GM19397 (cell line): ENCODE results near the gene UBE2L3.
A peak's percentile ranks its signal among the peaks of the same experiment; 100 is the strongest.
"Not testable (repeated sequence)": the region's sequence is repeated elsewhere in the genome, so short reads cannot be mapped to it uniquely, and the experiment has no call there.

Experiments
- ATAC-seq: cut with Tn5 transposase; IDR thresholded peaks from one replicate; pipeline ENCODE4 v1.9.1; 2021; ENCODE audit warnings: mild to moderate bottlenecking, moderate library complexity; ENCODE audit not compliant: unreplicated experiment

The UBE2L3 gene

GRCh38 chr22:21626073-21626734 is 58.7 kb downstream of the UBE2L3 start:
- no peak for ATAC-seq

DNA sequence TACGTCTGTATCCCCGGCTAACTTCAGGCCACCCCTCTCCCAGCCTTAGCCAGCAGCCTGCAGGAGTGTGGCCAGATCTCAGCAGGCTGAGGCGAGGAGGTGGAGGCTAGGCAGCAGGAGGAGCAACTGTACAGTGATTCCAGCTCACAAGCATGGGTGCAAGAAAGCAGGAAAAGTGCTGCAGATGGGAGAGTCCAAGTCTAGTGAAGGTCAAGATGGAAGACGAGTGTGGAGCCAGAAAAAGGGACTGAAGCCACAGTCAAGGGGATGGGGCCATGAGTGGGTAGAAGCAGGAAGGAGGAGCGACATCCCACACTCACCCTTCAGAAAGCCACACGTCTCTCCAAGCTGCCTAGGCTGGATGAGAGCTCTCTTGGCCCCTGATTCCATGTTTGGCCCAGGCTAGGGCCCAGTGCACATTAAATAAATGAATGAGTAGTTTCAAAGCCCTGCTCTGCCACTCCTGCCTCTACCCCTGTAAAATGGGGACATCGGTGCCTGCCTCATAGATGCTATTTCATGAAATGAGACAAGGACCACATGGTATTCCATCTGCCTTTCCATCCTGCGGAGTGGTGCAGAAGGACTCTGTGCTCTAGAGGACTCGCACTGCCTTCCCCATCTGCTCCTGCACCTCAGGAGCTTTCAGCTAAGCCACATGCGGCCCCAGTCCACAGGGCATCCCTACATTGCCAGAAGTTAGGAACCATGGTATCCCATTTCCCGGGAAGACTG is 59.4 kb downstream of the UBE2L3 start:
- no peak for ATAC-seq

DNA sequence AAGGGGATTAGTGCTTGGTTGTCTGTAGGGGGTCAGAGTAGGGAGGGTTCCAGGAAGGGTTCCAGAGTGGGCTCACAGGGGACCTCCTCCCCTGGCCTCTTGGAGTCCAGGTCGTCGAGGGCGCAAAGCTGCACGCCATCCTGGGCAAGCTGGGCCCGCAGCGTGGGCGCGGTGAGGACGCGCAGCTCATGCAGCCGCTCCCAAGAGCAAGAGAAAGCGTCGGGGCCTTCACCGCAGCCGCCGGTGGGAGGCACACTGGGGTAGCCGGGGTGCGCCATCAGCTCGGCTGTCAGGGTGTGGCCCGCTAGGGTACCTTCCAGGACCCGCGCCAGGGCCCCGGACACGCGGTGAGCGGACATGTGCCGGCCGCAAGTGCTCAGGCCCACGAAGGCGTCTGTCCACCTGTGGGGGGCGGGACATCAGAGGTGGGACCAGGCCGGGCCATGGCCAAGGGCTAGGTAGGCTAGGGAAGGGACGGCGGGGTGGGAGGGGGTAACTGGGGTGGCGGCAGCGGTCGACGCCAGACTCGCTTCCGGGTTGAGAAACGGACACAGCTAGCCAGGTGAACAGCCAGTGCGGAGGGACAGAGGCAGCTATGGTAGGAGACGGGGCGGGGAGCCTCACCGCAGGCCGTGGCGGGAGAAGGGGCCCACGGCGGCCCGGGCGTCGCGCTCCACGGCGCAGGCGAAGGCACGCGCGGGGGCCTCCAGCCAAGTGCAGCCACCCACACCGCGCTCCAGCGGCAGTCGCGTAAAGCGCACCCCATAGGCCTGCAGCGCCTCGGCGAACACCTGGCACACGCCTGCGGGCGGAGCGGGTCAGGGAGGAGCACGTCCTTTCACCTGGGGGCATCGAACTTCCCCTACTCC is 61.1 kb downstream of the UBE2L3 start:
- no peak for ATAC-seq

DNA sequence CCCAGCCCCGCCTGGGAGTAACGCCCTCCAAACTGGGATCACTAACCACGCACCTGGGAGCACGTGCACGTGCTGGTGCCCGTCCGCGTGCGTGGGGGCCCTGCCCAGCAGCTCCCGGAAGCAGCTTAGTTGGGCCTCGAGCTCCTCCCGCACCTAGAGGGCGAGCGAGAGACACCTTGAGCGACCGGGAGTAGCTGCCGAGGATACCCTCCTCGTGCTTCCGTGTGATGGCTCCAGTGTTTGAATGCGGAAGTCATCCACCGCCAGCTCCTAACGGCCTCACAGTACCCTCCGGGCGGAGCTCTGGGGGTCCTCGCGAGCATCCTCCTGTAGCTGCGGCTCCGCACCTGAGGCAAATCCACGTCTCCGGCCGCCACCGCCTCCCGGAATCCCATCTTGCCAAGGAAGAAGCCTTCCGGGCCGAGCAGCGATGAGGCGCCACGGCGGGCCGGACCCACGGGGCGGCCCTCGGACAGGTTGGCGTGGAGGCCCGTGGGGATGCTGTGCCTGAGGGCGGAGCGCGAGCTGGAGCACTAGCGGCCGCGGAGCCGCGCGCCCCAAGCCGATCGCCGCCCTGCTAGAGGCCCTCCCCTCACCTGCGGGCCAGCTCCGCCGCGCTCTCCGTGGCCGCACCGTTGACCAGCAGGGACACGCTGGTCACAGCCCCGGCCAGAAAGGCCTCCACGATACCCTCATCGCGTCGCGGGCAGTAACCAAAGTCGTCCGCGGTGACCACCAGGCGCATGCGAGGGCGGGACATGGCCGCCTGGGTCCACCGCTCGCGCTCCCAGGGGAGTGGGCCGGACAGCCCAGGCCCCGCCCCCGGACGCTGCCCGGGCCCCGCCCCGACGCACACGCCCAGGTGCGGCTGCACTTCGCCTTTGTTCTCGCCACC is 62.0 kb downstream of the UBE2L3 start, which contains the start of gene YDJC:
Gene YDJC, minus strand, starts transcription at position 768 of the 895 bp plus-strand sequence. Its CDS starts 8 bp downstream, at position 760.
- ATAC-seq, result peak; percentile 76

DNA sequence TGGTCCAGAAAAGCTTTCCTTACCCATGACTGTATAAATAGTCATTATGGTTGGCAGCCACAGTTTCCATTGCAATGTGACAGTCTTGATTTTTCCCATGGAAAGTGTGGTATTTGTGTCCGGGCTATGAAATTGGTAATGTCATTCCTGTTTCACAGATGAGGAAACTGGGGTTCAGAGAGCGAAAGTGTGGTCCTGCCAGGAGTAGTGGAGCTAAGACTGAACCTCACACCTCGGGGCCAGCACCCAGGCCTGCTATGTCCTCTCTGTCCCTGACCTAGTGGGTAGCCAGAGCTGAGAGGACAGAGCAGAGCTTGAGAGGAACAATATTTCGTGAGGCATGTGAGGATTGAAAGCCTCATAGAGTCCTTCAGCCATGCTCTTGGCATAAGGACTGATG is 63.5 kb downstream of the UBE2L3 start:
- ATAC-seq, result no peak

DNA sequence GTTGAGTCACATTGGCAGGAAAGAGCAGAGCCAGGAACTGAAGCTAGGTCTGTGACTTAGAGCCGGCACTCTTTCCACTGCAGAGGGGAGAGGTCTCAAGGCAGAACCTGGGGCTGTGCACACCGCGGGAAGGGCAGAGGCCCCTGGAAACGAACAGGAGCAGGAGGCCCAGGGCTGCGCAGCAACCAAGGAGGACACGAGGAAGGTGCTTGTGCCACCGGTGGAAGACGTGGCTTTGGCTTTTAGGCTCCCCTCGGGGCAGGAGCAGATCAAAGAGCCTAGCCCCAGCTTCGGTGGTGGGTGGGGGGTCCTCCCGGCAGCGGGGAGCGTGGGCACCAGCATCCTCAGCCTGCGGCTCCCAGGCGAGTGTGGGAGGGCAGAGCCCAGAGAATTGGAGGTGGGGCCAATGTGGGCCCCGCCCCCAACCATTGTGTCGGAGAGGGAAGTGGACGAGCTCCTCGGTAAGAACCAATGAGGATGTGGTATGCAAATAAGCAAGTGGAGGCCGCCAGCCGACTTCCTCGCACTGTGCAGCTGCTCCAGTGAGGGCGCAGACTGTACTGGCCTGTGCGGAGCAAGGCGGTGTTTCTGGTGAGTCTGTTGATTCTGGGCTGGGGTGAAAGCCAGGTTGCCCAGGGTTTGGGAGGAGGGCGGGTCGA is 64.9 kb downstream of the UBE2L3 start, which contains the start of gene CCDC116:
Gene CCDC116, plus strand, starts transcription at position 524 of the 659 bp plus-strand sequence. CDS start 422 bp downstream, outside the sequence.
- no peak for ATAC-seq

DNA sequence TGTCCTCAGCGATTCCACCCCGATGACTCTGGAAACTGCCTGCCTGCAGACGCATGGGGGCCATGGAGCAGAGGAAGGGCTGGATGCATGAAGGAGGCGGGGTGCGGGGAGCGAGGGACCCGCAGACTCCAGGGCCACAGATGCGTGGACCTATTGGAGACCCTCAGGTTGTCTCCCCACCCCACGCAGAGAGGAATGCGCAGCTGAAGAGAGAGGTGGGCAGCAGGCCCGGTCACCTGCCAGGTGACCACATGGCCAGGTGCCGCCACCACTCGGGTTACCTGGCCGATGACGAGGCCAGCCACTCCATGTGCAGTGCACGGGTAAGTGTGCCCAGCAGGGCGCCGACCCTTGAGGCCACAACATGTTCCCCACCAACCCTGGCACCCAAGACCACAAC is 65.4 kb downstream of the UBE2L3 start:
- ATAC-seq, result no peak

GRCh38 chr22:21633481-21633880 is 66.0 kb downstream of the UBE2L3 start:
- no peak for ATAC-seq

DNA sequence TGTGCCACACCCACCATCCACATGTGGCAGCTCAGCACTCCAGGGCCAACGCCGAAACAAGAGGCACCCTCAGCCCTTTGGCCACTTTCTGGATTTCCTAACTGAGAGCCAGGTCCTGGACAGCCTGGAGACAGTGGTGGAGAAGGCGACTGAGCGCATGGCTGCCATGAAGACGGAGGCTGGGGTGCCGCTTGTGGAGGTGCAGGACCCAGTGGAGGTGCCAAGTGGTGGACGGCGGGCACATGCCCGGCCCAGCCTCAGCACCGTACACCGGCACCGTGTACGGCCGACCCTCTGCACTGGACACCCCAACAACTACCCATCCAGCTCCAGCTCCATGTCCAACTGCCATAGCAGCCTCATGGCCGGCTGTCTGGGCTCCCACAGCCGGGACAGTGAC is 66.6 kb downstream of the UBE2L3 start:
- ATAC-seq, result no peak

- ATAC-seq, result no peak
Observed at GRCh38 chr22:21634844-21635243, 67.3 kb downstream of the UBE2L3 start.

- ATAC-seq, result no peak
Observed at GRCh38 chr22:21635771-21636510, 68.4 kb downstream of the UBE2L3 start.

DNA sequence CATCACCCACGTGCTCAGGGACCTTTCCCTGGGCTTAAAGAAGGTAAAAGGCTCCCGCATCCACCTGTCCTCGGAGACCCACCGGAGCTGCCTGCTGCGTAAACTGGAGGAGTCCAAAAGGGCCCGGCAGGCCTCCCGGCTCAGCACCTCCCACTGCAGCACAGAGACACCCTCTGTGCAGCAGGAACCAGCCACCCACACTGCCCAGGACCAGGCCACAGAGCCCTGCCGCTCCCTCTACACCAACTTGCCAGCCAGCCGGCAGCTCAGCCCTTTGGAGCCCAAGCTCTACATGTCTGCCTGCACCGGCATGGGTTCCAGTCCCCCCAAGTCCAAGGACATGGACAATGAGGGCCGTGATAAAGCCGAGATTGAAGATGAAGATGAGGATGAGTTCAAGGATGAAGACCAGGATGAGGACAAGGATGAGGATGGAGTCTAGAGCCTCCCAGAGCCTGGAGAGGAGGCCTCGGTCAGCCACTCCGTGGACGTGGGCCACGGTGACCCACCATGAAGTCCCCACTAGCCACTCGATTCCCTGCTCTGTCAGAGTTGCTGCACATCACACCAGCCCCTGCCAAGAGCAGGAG is 69.2 kb downstream of the UBE2L3 start:
- no peak for ATAC-seq

DNA sequence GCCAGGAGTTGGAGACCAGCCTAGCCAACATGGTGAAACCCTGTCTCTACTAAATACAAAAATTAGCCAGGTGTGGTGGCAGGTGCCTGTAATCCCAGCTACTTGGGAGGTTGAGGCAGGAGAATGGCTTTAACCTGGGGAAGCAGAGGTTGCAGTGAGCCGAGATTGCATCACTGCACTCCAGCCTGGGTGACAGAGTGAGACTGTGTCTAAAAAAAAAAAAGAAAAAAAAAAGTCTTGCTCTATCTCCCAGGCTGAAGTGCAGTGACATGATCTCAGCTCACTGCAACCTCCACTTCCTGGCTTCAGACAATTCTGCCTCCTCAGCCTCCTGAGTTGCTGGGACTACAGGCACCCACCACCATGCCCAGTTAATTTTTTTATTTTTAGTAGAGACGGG is 69.9 kb downstream of the UBE2L3 start:
- not testable (repeated sequence) for ATAC-seq

DNA sequence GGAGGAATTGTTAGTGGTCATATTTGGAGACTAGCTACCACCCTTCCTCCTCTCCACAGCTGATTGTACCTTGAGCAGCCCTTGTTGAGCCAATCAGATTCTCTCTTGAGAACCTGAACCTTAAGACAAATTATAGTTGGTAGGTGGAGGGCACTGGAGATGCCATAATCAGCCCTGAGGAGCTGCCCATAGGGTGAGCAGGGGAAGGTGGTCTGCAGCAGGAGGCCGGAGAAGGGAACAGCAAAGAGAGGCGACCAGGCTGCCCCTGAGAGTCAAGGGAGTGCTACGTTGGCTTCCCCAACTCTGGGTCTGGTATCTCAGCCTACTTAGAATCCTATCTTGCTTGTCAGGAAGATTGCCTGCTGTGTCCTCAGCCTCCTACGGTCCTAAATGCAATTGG is 71.8 kb downstream of the UBE2L3 start:
- no peak for ATAC-seq

GRCh38 chr22:21640810-21641209 is 73.3 kb downstream of the UBE2L3 start:
- no peak for ATAC-seq

DNA sequence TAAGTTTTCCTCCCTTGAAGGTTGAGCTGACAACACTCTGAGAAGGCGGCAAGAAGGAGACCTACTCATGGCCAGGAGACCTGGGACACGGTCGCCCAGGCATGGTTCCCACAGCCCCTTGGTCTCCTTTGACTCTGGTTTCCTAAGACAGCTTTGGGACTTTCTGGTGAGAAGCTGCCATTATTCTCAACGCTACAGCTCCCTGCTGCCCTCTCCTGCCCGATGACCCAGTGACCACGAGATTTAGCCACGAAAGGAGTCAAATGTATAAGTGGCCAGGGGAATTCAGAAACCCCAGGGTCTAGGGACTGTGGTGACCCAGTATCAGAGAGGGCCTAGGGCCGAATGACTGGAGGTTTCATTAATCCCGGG is 73.9 kb downstream of the UBE2L3 start:
- no peak for ATAC-seq

DNA sequence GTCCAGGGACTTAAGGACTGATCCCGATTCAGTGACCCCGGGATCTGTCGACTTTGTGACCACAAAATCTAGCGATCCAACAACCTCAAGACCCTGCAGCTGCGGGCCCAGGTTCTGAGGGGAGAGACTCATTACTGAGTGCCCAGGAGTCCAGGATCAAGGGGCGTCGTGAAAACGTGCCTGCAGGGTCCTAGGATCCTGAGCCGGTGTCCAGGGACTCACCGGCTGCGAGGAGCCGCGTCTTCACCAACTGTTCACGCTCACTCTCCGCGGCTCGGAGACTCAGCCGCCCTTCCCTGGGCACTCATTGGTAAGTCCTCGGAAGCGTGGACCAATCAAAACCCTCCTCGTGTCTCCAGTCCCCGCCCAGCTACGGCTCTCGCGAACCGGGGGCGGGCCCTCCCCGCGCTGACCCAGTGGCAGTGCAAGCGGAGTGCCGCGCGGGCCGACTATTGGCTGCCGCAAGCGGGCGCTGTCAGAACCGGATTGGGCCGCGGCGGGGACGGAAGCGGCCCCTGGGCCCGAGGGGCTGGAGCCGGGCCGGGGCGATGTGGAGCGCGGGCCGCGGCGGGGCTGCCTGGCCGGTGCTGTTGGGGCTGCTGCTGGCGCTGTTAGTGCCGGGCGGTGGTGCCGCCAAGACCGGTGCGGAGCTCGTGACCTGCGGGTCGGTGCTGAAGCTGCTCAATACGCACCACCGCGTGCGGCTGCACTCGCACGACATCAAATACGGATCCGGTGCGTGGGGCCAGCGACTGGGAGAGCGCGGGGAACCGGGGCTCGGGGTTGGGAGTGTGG is 74.5 kb downstream of the UBE2L3 start, which contains the start of gene SDF2L1:
Gene SDF2L1, plus strand, starts transcription at position 514 of the 795 bp plus-strand sequence. Its CDS starts 35 bp downstream, at position 549.
- peak; percentile 91 for ATAC-seq
